Hepatocyte (in vitro differentiated cells): ENCODE data around the gene TAF8. TPM values are rescaled to one million over a fixed set of nuclear protein-coding genes. Genes with fewer than 3 reads are reported as not detected.
"Not testable (repeated sequence)": the region's sequence is repeated elsewhere in the genome, so short reads cannot be mapped to it uniquely, and the experiment has no call there.

Experiments
- DNase-seq: peaks from one replicate; pipeline ENCODE4 v3.0.0-alpha.2; 2016; ENCODE audit warnings: low spot score
- H2AFZ ChIP-seq: fragments of 200-600 bp; sonication (generic); 2 replicates; pipeline ENCODE4 v1.6.0; 2016; ENCODE audit warnings: antibody characterized with exemption, mild to moderate bottlenecking
- H3K27ac ChIP-seq: fragments of 200-600 bp; sonication (generic); 2 replicates; pipeline ENCODE4 v1.5.1; 2016; ENCODE audit warnings: mild to moderate bottlenecking
- H3K27me3 ChIP-seq: fragments of 200-600 bp; sonication (generic); 2 replicates; pipeline ENCODE4 v1.6.1; 2016
- H3K36me3 ChIP-seq: fragments of 200-600 bp; sonication (generic); replicated peaks from 2 replicates; pipeline ENCODE4 v1.5.1; 2016; ENCODE audit warnings: low read depth; ENCODE audit not compliant: insufficient read depth
- H3K4me1 ChIP-seq: fragments of 200-600 bp; sonication (generic); 2 replicates; pipeline ENCODE4 v1.5.1; 2016; ENCODE audit warnings: mild to moderate bottlenecking, moderate library complexity; ENCODE audit not compliant: insufficient read depth
- H3K4me2 ChIP-seq: fragments of 200-600 bp; sonication (generic); 2 replicates; pipeline ENCODE4 v1.6.0; 2016
- H3K4me3 ChIP-seq: fragments of 200-600 bp; sonication (generic); 2 replicates; pipeline ENCODE4 v1.5.1; 2016; ENCODE audit warnings: mild to moderate bottlenecking
- H3K79me2 ChIP-seq: fragments of 200-600 bp; sonication (generic); 2 replicates; pipeline ENCODE4 v1.6.0; 2017; ENCODE audit warnings: mild to moderate bottlenecking
- H3K9me2 ChIP-seq: fragments of 200-600 bp; sonication (generic); replicated peaks from 2 replicates; pipeline ENCODE4 v1.6.0; 2017; ENCODE audit warnings: mild to moderate bottlenecking; ENCODE audit not compliant: insufficient read depth
- H3K9me3 ChIP-seq: fragments of 200-600 bp; sonication (generic); 2 replicates; pipeline ENCODE4 v1.5.1; 2016; ENCODE audit warnings: low read depth, mild to moderate bottlenecking
- H4K20me1 ChIP-seq: fragments of 200-600 bp; sonication (generic); 2 replicates; pipeline ENCODE4 v1.6.0; 2016; ENCODE audit warnings: mild to moderate bottlenecking; ENCODE audit not compliant: insufficient read depth, poor library complexity, severe bottlenecking
- CTCF ChIP-seq: fragments of 200-600 bp; sonication (generic); IDR thresholded peaks from 2 replicates; pipeline ENCODE4 v1.5.1; 2016; ENCODE audit warnings: antibody characterized with exemption, mild to moderate bottlenecking; ENCODE audit not compliant: poor library complexity
- EZH2 ChIP-seq: fragments of 200-600 bp; sonication (generic); IDR thresholded peaks from 2 replicates; pipeline ENCODE4 v1.6.1; 2016; ENCODE audit warnings: antibody characterized with exemption, mild to moderate bottlenecking, borderline replicate concordance
- EZH2phosphoT487 ChIP-seq: fragments of 200-600 bp; sonication (generic); IDR thresholded peaks from one replicate; pipeline ENCODE4 v1.6.1; 2018; ENCODE audit warnings: antibody characterized with exemption, mild to moderate bottlenecking, low read depth, moderate library complexity; ENCODE audit not compliant: unreplicated experiment, severe bottlenecking
- WGBS: methylation state at CpG from one replicate; pipeline ENCODE4 v1.1.6; 2016; ENCODE audit warnings: low lambda C conversion rate; ENCODE audit errors: missing lambda C conversion rate; 5-methylcytosine and 5-hydroxymethylcytosine counted together
- polyA plus RNA-seq: library from polyadenylated mRNA; unstranded; fragments of >200 nt; fragmentation: Nextera tagmentation; extraction: Ambion mirVana; gene quantifications from 2 replicates; pipeline ENCODE4 v1.2.1, GENCODE V29; 2016
- total RNA-seq: library from RNA; depleted of rRNA; stranded (reverse); fragments of >200 nt; gene quantifications from 2 replicates; pipeline ENCODE4 v1.2.3, GENCODE V29; 2014

TAF8 gene
- 16.7 and 25.1 TPM in 2 replicates for total RNA-seq
- polyA plus RNA-seq, result 12.6 and 14.0 TPM in 2 replicates

GRCh38 chr6:42050297-42051267, at the start of gene TAF8:
Gene TAF8, plus strand, starts transcription at chr6:42050524. Its CDS starts 18 bp downstream, at chr6:42050542.
- Histone ChIP-seq H3K27ac (peak within 1 kb of the TSS; percentile 92), H3K9me2 (no peaks in the 10 kb centered on the region), H3K4me2 (peak within 1 kb of the TSS; percentile 93), H3K4me1 (peaks cover 31% of the 10 kb centered on the region), H3K9me3 (no peaks in the 10 kb centered on the region), H3K79me2 (peaks cover 41% of the 10 kb centered on the region), H3K27me3 (no peaks in the 10 kb centered on the region), H2AFZ (peak within 1 kb of the TSS; percentile 60), H3K4me3 (peak within 1 kb of the TSS; percentile 76), H3K36me3 (no peaks in the 10 kb centered on the region), H4K20me1 (no peaks in the 10 kb centered on the region)
- peak; percentile 95 for DNase-seq
- TF ChIP-seq EZH2phosphoT487 (no peak), CTCF (no peak), EZH2 (no peak)
- 1% methylated on average over 38 of the region's 59 CpGs for WGBS

- no peaks in the 10 kb centered on the region for H4K20me1 ChIP-seq
- no peak overlapping the region for H3K27ac ChIP-seq
- H3K4me3 ChIP-seq, result no peak overlapping the region
- DNase-seq, result no peak
- no peak overlapping the region for H3K4me2 ChIP-seq
- no peaks in the 10 kb centered on the region for H3K9me2 ChIP-seq
- no peaks in the 10 kb centered on the region for H3K9me3 ChIP-seq
- 97% methylated on average over 6 of the region's 6 CpGs for WGBS
- TF ChIP-seq EZH2 (no peak), EZH2phosphoT487 (no peak), CTCF (no peak)
- H3K4me1 ChIP-seq, result peaks cover 3% of the 10 kb centered on the region
- H3K36me3 ChIP-seq, result no peaks in the 10 kb centered on the region
- no peaks in the 10 kb centered on the region for H3K79me2 ChIP-seq
- no peaks in the 10 kb centered on the region for H3K27me3 ChIP-seq
- H2AFZ ChIP-seq, result no peak overlapping the region
These were observed 48.8 kb upstream of the TAF8 start for GRCh38 chr6:42001506-42001905.

GRCh38 chr6:42003658-42004057, 46.7 kb upstream of the TAF8 start:
- H3K4me3 ChIP-seq, H3K27me3 ChIP-seq, H3K79me2 ChIP-seq, H3K36me3 ChIP-seq, DNase-seq, H3K27ac ChIP-seq, H2AFZ ChIP-seq, H3K4me1 ChIP-seq, H3K4me2 ChIP-seq, H3K9me2 ChIP-seq, H3K9me3 ChIP-seq, H4K20me1 ChIP-seq: not testable (repeated sequence)
- 100% methylated on average over 1 of the region's 1 CpG for WGBS
